ENCODE data around the gene CMYA5.

CMYA5 gene

GRCh38 chr5:79809743-79810142, 120.1 kb downstream of the CMYA5 start:
- TF ChIP-seq, protein P1, sequence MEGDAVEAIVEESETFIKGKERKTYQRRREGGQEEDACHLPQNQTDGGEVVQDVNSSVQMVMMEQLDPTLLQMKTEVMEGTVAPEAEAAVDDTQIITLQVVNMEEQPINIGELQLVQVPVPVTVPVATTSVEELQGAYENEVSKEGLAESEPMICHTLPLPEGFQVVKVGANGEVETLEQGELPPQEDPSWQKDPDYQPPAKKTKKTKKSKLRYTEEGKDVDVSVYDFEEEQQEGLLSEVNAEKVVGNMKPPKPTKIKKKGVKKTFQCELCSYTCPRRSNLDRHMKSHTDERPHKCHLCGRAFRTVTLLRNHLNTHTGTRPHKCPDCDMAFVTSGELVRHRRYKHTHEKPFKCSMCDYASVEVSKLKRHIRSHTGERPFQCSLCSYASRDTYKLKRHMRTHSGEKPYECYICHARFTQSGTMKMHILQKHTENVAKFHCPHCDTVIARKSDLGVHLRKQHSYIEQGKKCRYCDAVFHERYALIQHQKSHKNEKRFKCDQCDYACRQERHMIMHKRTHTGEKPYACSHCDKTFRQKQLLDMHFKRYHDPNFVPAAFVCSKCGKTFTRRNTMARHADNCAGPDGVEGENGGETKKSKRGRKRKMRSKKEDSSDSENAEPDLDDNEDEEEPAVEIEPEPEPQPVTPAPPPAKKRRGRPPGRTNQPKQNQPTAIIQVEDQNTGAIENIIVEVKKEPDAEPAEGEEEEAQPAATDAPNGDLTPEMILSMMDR (IDR thresholded peaks at IDR 0.05; ENCODE audit: borderline replicate concordance, control extremely low read depth, extremely low read depth, insufficient read depth, missing control alignments): no peak
- in situ Hi-C loops (cut with MboI; ENCODE audit: low sequenced_read_pairs, unreplicated experiment): no loop called here

GRCh38 chr5:79811081-79811480, 121.4 kb downstream of the CMYA5 start:
- TF ChIP-seq, protein P1 (IDR thresholded peaks at IDR 0.05; ENCODE audit: borderline replicate concordance, control extremely low read depth, extremely low read depth, insufficient read depth, missing control alignments): no peak
- DNase-seq (ENCODE audit: low spot score): no peak
- in situ Hi-C loops (cut with MboI; ENCODE audit: low sequenced_read_pairs, unreplicated experiment): no loop called here

More at GRCh38 chr5:79809743-79810142, 120.1 kb downstream of the CMYA5 start:
- no peak for DNase-seq (ENCODE audit: low spot score)

DNA sequence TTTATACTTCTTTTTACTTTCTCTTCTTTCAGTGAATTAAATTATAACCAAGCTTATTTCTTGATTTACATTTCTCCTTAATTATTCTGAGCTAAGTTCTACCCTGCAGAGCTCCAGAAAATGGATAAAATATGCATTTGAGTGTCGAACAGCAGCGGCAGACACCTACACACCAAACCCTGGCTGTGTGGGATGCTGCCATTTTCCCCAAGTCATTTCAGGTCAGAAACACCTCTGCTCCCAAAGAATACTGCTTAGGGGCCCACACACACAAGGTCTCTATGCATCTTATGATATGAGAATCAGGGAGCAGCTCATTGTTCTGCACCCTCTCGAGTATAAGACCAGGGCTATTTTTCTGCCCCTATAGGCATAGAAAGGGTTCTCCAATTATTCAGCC, 122.3 kb downstream of the CMYA5 start:
- DNase-seq (ENCODE audit: low spot score): no peak
- in situ Hi-C loops (cut with MboI; ENCODE audit: low sequenced_read_pairs, unreplicated experiment): no loop called here
- TF ChIP-seq, protein P1 (IDR thresholded peaks at IDR 0.05; ENCODE audit: borderline replicate concordance, control extremely low read depth, extremely low read depth, insufficient read depth, missing control alignments): no peak

GRCh38 chr5:79814699-79815098, 125.1 kb downstream of the CMYA5 start:
- in situ Hi-C loops (cut with MboI; ENCODE audit: low sequenced_read_pairs, unreplicated experiment): no loop called here
- DNase-seq (ENCODE audit: low spot score): no peak

DNA sequence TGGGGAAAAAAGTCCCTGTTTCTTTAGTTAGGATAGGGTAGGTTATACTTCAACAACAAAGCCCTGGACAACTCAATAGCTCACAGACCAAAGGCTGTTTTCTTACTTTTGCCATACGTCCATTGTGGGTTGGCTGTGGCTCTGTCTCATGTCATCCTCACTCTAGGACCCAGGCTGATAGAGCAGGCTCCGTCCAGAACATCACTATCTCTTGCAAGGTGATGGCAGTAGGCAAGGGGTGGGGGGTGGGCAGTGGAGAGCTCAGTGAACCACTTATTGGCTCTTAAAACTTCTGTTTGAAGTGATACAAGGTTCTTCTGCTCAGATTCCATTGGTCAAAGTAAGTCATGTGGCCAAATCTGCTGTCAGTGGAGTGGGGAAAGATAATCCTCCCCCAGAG, 126.4 kb downstream of the CMYA5 start:
- TF ChIP-seq, protein P1 (IDR thresholded peaks at IDR 0.05; ENCODE audit: borderline replicate concordance, control extremely low read depth, extremely low read depth, insufficient read depth, missing control alignments): no peak
- no peak for DNase-seq (ENCODE audit: low spot score)
- in situ Hi-C loops (cut with MboI; ENCODE audit: low sequenced_read_pairs, unreplicated experiment): no loop called here

More at GRCh38 chr5:79814699-79815098, 125.1 kb downstream of the CMYA5 start:
- TF ChIP-seq, protein P1 (IDR thresholded peaks at IDR 0.05; ENCODE audit: borderline replicate concordance, control extremely low read depth, extremely low read depth, insufficient read depth, missing control alignments): no peak

- TF ChIP-seq, protein P1 (IDR thresholded peaks at IDR 0.05; ENCODE audit: borderline replicate concordance, control extremely low read depth, extremely low read depth, insufficient read depth, missing control alignments): no peak
- in situ Hi-C loops (cut with MboI; ENCODE audit: low sequenced_read_pairs, unreplicated experiment): no loop called here
- no peak for DNase-seq (ENCODE audit: low spot score)
These were observed 131.0 kb downstream of the CMYA5 start for GRCh38 chr5:79820648-79821047.

DNA sequence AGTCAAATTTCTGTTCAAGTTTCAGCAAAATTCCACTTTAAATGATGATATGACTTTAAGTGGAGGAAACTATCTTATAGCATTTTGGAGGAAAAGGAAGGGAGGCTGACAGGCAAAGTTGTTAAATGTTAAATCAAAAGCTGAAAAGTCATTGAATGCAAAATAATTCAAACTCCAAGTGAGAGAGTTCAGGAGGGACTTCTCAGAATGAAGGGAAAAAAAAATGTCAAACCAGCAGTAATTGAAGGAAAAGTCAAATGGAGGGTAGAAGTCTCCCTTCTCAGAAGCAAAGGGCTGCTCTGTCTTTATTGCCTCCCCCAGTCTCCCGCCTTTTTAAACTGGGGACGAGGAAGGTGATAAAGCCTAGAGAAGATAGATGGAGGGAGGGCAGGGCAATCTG, 134.8 kb downstream of the CMYA5 start:
- in situ Hi-C loops (cut with MboI; ENCODE audit: low sequenced_read_pairs, unreplicated experiment): no loop called here
- no peak for DNase-seq (ENCODE audit: low spot score)
- TF ChIP-seq, protein P1 (IDR thresholded peaks at IDR 0.05; ENCODE audit: borderline replicate concordance, control extremely low read depth, extremely low read depth, insufficient read depth, missing control alignments): no peak
